ENCODE data around the gene REELD1.

The REELD1 gene

GRCh38 chr4:146214238-146214637 is at the start of gene REELD1:
TSS of gene REELD1 (plus strand) at chr4:146214538. CDS start at chr4:146216953, 2,415 bp downstream.
- no peak for FAIRE-seq

GRCh38 chr4:146165221-146165620 is 49.1 kb upstream of the REELD1 start:
- no peak for FAIRE-seq

GRCh38 chr4:146165840-146166239 is 48.5 kb upstream of the REELD1 start:
- FAIRE-seq: no peak

GRCh38 chr4:146170149-146170548 is 44.2 kb upstream of the REELD1 start:
- no peak for FAIRE-seq

GRCh38 chr4:146175541-146176453 is 38.5 kb upstream of the REELD1 start, which contains the start of gene LSM6:
TSS of gene LSM6 (plus strand) at chr4:146175718. CDS start at chr4:146182922, 7,204 bp downstream.
- FAIRE-seq: no peak

- FAIRE-seq: no peak
Measured at GRCh38 chr4:146176891-146177290, 37.4 kb upstream of the REELD1 start.

- FAIRE-seq: no peak
Measured at GRCh38 chr4:146178126-146178525, 36.2 kb upstream of the REELD1 start.

- FAIRE-seq: no peak
Measured at GRCh38 chr4:146179784-146180370, 34.5 kb upstream of the REELD1 start.

GRCh38 chr4:146182443-146182842 is 31.9 kb upstream of the REELD1 start:
- no peak for FAIRE-seq

GRCh38 chr4:146183209-146183608 is 31.1 kb upstream of the REELD1 start:
- no peak for FAIRE-seq

GRCh38 chr4:146186041-146186440 is 28.3 kb upstream of the REELD1 start:
- no peak for FAIRE-seq

GRCh38 chr4:146186596-146186995 is 27.7 kb upstream of the REELD1 start:
- no peak for FAIRE-seq

GRCh38 chr4:146190456-146190855 is 23.9 kb upstream of the REELD1 start:
- no peak for FAIRE-seq

- no peak for FAIRE-seq
Measured at GRCh38 chr4:146191766-146192458, 22.4 kb upstream of the REELD1 start.

GRCh38 chr4:146193628-146194027 is 20.7 kb upstream of the REELD1 start:
- FAIRE-seq: no peak

GRCh38 chr4:146194212-146194611 is 20.1 kb upstream of the REELD1 start:
- FAIRE-seq: no peak

GRCh38 chr4:146202665-146203064 is 11.7 kb upstream of the REELD1 start:
- no peak for FAIRE-seq

- FAIRE-seq: no peak
Measured at GRCh38 chr4:146207410-146207809, 6.9 kb upstream of the REELD1 start.

- no peak for FAIRE-seq
Measured at GRCh38 chr4:146210890-146211289, 3.4 kb upstream of the REELD1 start.

- FAIRE-seq: no peak
Measured at GRCh38 chr4:146211440-146211839, 2.9 kb upstream of the REELD1 start.

GRCh38 chr4:146212781-146213180 is 1.6 kb upstream of the REELD1 start:
- no peak for FAIRE-seq

GRCh38 chr4:146222313-146222712 is 8.0 kb downstream of the REELD1 start:
- FAIRE-seq: no peak

GRCh38 chr4:146224326-146224966 is 10.1 kb downstream of the REELD1 start:
- no peak for FAIRE-seq
